Trophoblast cell (in vitro differentiated cells and primary cell): Measurements from ENCODE around the gene MCMBP.

ENCODE experiments used
- DNase-seq, 2 donors: peaks; one replicate each; pipeline ENCODE4 v3.0.0-alpha.2; 2016
- H2AFZ ChIP-seq: 2 replicates; pipeline ENCODE4 v1.6.1; 2013; ENCODE audit warnings: low read length, moderate library complexity, mild to moderate bottlenecking; ENCODE audit not compliant: insufficient read depth, poor library complexity
- H2AK5ac ChIP-seq: 2 replicates; pipeline ENCODE4 v1.6.1; 2013; ENCODE audit warnings: mild to moderate bottlenecking, low read length
- H2BK120ac ChIP-seq: 2 replicates; pipeline ENCODE4 v1.6.1; 2013; ENCODE audit warnings: low read length, mild to moderate bottlenecking, moderate library complexity; ENCODE audit not compliant: insufficient read depth, poor library complexity
- H2BK12ac ChIP-seq: 2 replicates; pipeline ENCODE4 v1.6.1; 2013; ENCODE audit warnings: mild to moderate bottlenecking, low read length, moderate library complexity
- H2BK5ac ChIP-seq: 2 replicates; pipeline ENCODE4 v1.6.1; 2013; ENCODE audit warnings: low read length, low read depth, moderate library complexity, mild to moderate bottlenecking; ENCODE audit not compliant: poor library complexity
- H3K14ac ChIP-seq: 2 replicates; pipeline ENCODE4 v1.6.1; 2013; ENCODE audit warnings: mild to moderate bottlenecking, low read length
- H3K18ac ChIP-seq: 2 replicates; pipeline ENCODE4 v1.6.1; 2013; ENCODE audit warnings: mild to moderate bottlenecking, low read length
- H3K23ac ChIP-seq: 2 replicates; pipeline ENCODE4 v1.6.1; 2013; ENCODE audit warnings: low read length
- H3K27ac ChIP-seq: 2 replicates; pipeline ENCODE4 v1.5.1; 2013; ENCODE audit warnings: low read depth, mild to moderate bottlenecking, inconsistent platforms, low read length, moderate library complexity
- H3K27me3 ChIP-seq: 2 replicates; pipeline ENCODE4 v1.6.1; 2013; ENCODE audit warnings: inconsistent platforms, mild to moderate bottlenecking, low read length, moderate library complexity; ENCODE audit not compliant: insufficient read depth
- H3K36me3 ChIP-seq, 2 experiments: 1 replicate in 1 of 2; 2 replicates in 1 of 2; pipeline ENCODE4 v1.6.1; 2013; ENCODE audit warnings: low read length in 2 of 2, mild to moderate bottlenecking in 2 of 2, moderate library complexity in 1 of 2; ENCODE audit not compliant: insufficient read depth in 2 of 2, control insufficient read depth in 1 of 2
- H3K4ac ChIP-seq: 2 replicates; pipeline ENCODE4 v1.6.1; 2013; ENCODE audit warnings: low read depth, mild to moderate bottlenecking, low read length, moderate library complexity
- H3K4me1 ChIP-seq, 2 experiments: 1 replicate in 1 of 2; 2 replicates in 1 of 2; pipeline ENCODE4 v1.6.1; 2013; ENCODE audit warnings: low read length in 2 of 2, mild to moderate bottlenecking in 2 of 2, moderate library complexity in 1 of 2; ENCODE audit not compliant: insufficient read depth in 2 of 2, control insufficient read depth in 1 of 2
- H3K4me2 ChIP-seq: 2 replicates; pipeline ENCODE4 v1.6.1; 2013; ENCODE audit warnings: inconsistent platforms, mild to moderate bottlenecking, low read length, moderate library complexity
- H3K4me3 ChIP-seq: 2 replicates; pipeline ENCODE4 v1.5.1; 2013; ENCODE audit warnings: mild to moderate bottlenecking, low read depth, low read length, inconsistent platforms
- H3K79me1 ChIP-seq: one replicate; pipeline ENCODE4 v1.6.1; 2013; ENCODE audit warnings: low read length
- H3K79me2 ChIP-seq: 2 replicates; pipeline ENCODE4 v1.6.1; 2013; ENCODE audit warnings: low read length, mild to moderate bottlenecking; ENCODE audit not compliant: control insufficient read depth, insufficient read depth, poor library complexity
- H3K9ac ChIP-seq: 2 replicates; pipeline ENCODE4 v1.6.1; 2013; ENCODE audit warnings: mild to moderate bottlenecking, low read length
- H3K9me3 ChIP-seq: 2 replicates; pipeline ENCODE4 v1.6.1; 2013; ENCODE audit warnings: low read depth, mild to moderate bottlenecking, control low read depth, inconsistent platforms, low read length; ENCODE audit not compliant: insufficient read depth
- H4K12ac ChIP-seq: 2 replicates; pipeline ENCODE4 v1.6.1; 2013; ENCODE audit warnings: low read depth, mild to moderate bottlenecking, low read length, moderate library complexity
- H4K8ac ChIP-seq: 2 replicates; pipeline ENCODE4 v1.6.1; 2013; ENCODE audit warnings: low read depth, mild to moderate bottlenecking, low read length, moderate library complexity
- H4K91ac ChIP-seq: one replicate; pipeline ENCODE4 v1.6.1; 2013; ENCODE audit warnings: low read depth, mild to moderate bottlenecking, low read length, moderate library complexity
- WGBS: extraction: QIAGEN DNeasy Blood & Tissue Kit; methylation state at CpG from one replicate; pipeline ENCODE4 v1.1.7; 2013; ENCODE audit warnings: missing lambda C conversion rate; ENCODE audit not compliant: insufficient read length, insufficient coverage; ENCODE audit errors: extremely low coverage; 5-methylcytosine and 5-hydroxymethylcytosine counted together

The MCMBP gene

GRCh38 chr10:119845656-119846055 lies 27.0 kb downstream of the MCMBP start:
- Histone ChIP-seq H3K79me2 (peaks cover 3% of the 10 kb centered on the region), H3K18ac (no peak overlapping the region), H2BK12ac (no peak overlapping the region), H3K14ac (no peak overlapping the region), H2BK5ac (no peak overlapping the region), H2AK5ac (no peak overlapping the region), H3K9ac (no peak overlapping the region), H3K23ac (no peak overlapping the region), H3K79me1 (peaks cover 4% of the 10 kb centered on the region), H2AFZ (no peak overlapping the region), H4K91ac (no peak overlapping the region), H3K36me3 (peaks cover 20 to 41% of the 10 kb centered on the region in 2 experiments), H3K4me2 (no peak overlapping the region), H4K12ac (no peak overlapping the region), H3K9me3 (no peaks in the 10 kb centered on the region), H3K4ac (no peak overlapping the region), H3K4me3 (no peak overlapping the region), H2BK120ac (no peak overlapping the region), H4K8ac (no peak overlapping the region), H3K27me3 (no peaks in the 10 kb centered on the region), H3K27ac (no peak overlapping the region), H3K4me1 (peaks cover 4 to 10% of the 10 kb centered on the region in 2 experiments)
- no CpG with 5 or more reads among the region's 1 CpG for WGBS
- DNase-seq: no peak

DNA sequence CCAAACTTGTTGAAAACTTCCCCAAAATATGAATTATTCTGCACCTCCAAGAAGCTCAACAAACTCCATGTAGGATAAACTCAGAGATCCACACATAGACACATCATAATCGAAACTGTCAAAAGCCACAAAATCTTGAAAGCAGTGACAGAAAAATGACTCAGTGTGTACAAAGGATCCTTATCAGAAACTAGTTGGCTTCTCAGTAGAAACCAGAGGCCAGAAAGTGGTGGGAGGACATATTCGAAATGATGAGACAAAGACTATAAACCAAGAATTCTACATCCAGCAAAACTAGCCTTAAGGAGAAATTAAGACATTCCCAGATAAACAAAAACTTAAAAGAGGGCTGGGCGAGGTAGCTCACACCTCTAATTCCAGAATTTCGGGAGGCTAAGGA lies 38.5 kb downstream of the MCMBP start:
- H4K91ac ChIP-seq: no peak overlapping the region

GRCh38 chr10:119832951-119833350 lies 39.7 kb downstream of the MCMBP start:
- no peaks in the 10 kb centered on the region for H3K27me3 ChIP-seq
- H3K79me2 ChIP-seq: no peaks in the 10 kb centered on the region
- no peak overlapping the region for H2BK120ac ChIP-seq
- no peak overlapping the region for H2BK12ac ChIP-seq
- H3K9me3 ChIP-seq: no peaks in the 10 kb centered on the region
- H4K91ac ChIP-seq: no peak overlapping the region
- WGBS: no CpG with 5 or more reads among the region's 2 CpGs
- H3K14ac ChIP-seq: no peak overlapping the region
- no peak overlapping the region for H3K18ac ChIP-seq
- H3K23ac ChIP-seq: no peak overlapping the region
- no peak overlapping the region for H2BK5ac ChIP-seq
- no peak overlapping the region for H3K4me3 ChIP-seq
- no peak overlapping the region for H3K9ac ChIP-seq
- no peak overlapping the region for H2AK5ac ChIP-seq
- H2AFZ ChIP-seq: no peak overlapping the region
- no peaks in the 10 kb centered on the region for H3K79me1 ChIP-seq
- no peak overlapping the region for H3K4me2 ChIP-seq
- no peak overlapping the region for H4K12ac ChIP-seq
- H4K8ac ChIP-seq: no peak overlapping the region
- DNase-seq: no peak
- no peak overlapping the region for H3K27ac ChIP-seq
- H3K4ac ChIP-seq: no peak overlapping the region
- peaks cover 22 to 43% of the 10 kb centered on the region in 2 experiments for H3K36me3 ChIP-seq
- H3K4me1 ChIP-seq: peaks cover 0 to 2% of the 10 kb centered on the region in 2 experiments

More for the DNA sequence above, 38.5 kb downstream of the MCMBP start:
- H3K23ac ChIP-seq: no peak overlapping the region
- H3K4me1 ChIP-seq: peaks cover 0 to 2% of the 10 kb centered on the region in 2 experiments
- no peak overlapping the region for H3K4ac ChIP-seq
- H3K9me3 ChIP-seq: no peaks in the 10 kb centered on the region
- H3K79me2 ChIP-seq: no peaks in the 10 kb centered on the region
- no peak for DNase-seq
- H3K27me3 ChIP-seq: no peaks in the 10 kb centered on the region
- H3K9ac ChIP-seq: no peak overlapping the region
- H3K36me3 ChIP-seq: peaks cover 24 to 49% of the 10 kb centered on the region in 2 experiments
- H4K8ac ChIP-seq: no peak overlapping the region
- no peak overlapping the region for H2BK120ac ChIP-seq
- H3K27ac ChIP-seq: no peak overlapping the region
- no peak overlapping the region for H2AK5ac ChIP-seq
- no peak overlapping the region for H2BK5ac ChIP-seq
- no peaks in the 10 kb centered on the region for H3K79me1 ChIP-seq
- H3K4me2 ChIP-seq: no peak overlapping the region
- H4K12ac ChIP-seq: no peak overlapping the region
- H2BK12ac ChIP-seq: no peak overlapping the region
- no peak overlapping the region for H2AFZ ChIP-seq
- WGBS: no CpG with 5 or more reads among the region's 4 CpGs
- no peak overlapping the region for H3K4me3 ChIP-seq
- H3K18ac ChIP-seq: no peak overlapping the region
- no peak overlapping the region for H3K14ac ChIP-seq

DNA sequence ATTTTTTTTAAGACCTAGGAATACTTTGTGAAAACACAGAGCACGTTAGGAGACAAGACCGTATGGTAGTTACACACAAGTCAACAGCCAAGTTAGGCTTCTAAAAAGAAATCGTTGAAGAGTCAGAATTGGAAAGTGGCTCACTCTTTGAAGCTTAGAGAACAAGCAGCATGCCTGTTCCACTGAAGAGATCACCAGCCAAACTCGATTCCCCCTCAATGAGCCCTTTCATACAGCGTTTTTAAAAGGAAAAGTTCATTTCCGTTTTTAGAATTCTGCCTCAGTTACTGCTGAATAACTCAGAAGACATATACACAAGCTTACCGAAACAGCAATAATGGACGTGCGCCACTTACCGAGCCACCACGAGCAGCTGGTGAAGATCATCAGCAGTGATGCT lies 41.0 kb downstream of the MCMBP start:
- Histone ChIP-seq H2AK5ac (no peak overlapping the region), H3K4me3 (no peak overlapping the region), H3K4ac (no peak overlapping the region), H4K12ac (no peak overlapping the region), H3K27me3 (no peaks in the 10 kb centered on the region), H4K91ac (no peak overlapping the region), H3K23ac (no peak overlapping the region), H3K4me2 (no peak overlapping the region), H3K27ac (no peak overlapping the region), H3K36me3 (peaks cover 21 to 44% of the 10 kb centered on the region in 2 experiments), H3K18ac (no peak overlapping the region), H3K79me1 (no peaks in the 10 kb centered on the region), H2AFZ (no peak overlapping the region), H4K8ac (no peak overlapping the region), H3K9me3 (no peaks in the 10 kb centered on the region), H3K14ac (no peak overlapping the region), H3K9ac (no peak overlapping the region), H2BK5ac (no peak overlapping the region), H3K4me1 (peaks cover 0 to 2% of the 10 kb centered on the region in 2 experiments), H3K79me2 (no peaks in the 10 kb centered on the region), H2BK12ac (no peak overlapping the region), H2BK120ac (no peak overlapping the region)
- DNase-seq: no peak
- WGBS: no CpG with 5 or more reads among the region's 11 CpGs
